Measurements from ENCODE around the gene NPHP4.

The NPHP4 gene

DNA sequence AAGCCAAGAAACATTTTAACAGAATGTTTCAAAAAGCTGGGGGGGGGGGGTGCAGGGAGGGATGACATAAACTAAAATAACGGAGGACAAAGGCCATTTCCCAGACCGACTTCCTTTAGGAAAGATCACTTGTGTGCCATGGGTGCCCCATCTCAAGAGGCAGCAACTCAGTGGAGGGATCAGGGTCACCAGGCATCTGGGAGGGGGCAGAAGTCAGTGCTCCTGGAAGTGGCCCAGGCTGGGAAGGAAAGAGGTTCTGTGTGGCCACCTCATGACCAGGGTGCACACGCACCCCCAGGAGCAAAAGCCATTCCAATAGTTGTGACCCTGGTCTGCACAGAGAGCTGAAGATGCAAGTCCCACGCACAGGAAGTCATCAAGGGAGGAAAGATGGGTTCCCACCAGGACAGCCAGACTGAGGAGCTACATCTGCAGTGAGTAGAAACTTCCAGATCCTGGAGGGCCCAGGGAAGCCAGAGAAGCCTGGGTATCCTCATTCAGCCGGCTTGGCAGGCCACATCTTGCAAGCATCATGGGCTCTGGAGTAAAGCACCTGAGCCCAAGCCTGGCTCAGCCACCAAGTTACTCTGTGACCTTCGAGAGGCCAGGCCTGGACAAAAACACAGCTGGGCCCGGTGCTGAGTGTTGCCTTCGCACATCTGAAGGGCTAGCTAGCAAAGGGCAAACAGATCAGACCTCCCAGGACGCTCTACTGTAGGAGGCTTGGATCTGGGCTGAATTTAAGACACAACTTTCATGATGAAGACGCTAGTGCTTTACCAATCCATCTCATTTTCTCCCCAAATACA lies 36.0 kb downstream of the NPHP4 start:
- H3K9me3 Mint-ChIP-seq: peaks cover 3 to 4% of the 10 kb centered on the region in 2 donors
- peaks cover 12 to 14% of the 10 kb centered on the region in 2 donors for H3K4me1 Mint-ChIP-seq
- DNase-seq (no peak), ATAC-seq (replicated peaks) (no peak)
- no peak overlapping the region for H3K4me3 Mint-ChIP-seq
- peaks cover 9 to 13% of the 10 kb centered on the region in 2 donors for H3K27me3 Mint-ChIP-seq
- H3K27ac Mint-ChIP-seq: no peak overlapping the region
- H3K36me3 Mint-ChIP-seq: peaks cover 47 to 78% of the 10 kb centered on the region in 2 donors

DNA sequence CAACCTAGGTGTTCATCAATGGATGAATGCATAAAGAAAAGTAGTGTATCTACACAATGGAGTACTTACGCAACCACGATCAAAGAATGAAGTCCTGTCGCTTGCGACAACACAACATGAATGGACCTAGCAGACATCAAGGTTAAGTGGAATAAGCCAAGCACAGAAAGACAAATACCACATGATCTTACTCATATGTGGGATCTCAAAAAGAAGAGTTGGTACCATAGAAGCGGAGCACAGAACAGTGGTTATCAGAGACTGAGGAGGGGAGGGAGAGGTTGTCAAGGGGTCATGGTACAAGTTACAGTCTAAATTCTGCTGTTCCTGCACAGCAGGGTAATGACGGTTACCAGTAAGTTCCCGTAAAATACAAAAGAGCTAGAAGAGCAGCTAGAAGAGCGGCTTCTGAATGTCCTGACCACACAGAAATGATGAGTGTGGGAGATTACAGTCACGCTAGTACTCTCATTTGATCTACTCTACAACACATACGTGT lies 36.7 kb downstream of the NPHP4 start:
- Mint-ChIP-seq H3K27ac (no peak overlapping the region), H3K27me3 (peaks cover 9 to 20% of the 10 kb centered on the region in 2 donors), H3K4me3 (no peak overlapping the region), H3K9me3 (peaks cover 3 to 4% of the 10 kb centered on the region in 2 donors), H3K36me3 (peaks cover 48 to 76% of the 10 kb centered on the region in 2 donors), H3K4me1 (peaks cover 14 to 16% of the 10 kb centered on the region in 2 donors)
- ATAC-seq (replicated peaks) (no peak), DNase-seq (no peak)

DNA sequence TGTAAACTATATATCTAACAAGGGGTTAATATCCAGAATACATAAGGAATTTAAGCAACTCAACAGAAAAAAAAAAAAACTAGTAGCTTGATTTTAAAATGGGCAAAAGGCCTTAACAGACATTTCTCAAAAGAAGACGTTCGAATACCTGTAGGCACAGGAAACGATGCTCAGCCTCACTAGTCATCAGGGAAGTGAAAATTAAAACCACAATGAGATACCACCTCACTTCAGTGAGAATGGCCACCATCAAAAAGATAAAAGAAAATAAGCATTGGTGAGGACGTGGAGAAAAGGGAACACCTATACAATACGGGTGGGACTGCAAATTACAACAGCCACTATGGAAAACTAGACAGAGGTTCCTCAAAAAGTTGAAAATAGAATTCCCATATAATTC lies 37.3 kb downstream of the NPHP4 start:
- no peak overlapping the region for H3K27ac Mint-ChIP-seq

DNA sequence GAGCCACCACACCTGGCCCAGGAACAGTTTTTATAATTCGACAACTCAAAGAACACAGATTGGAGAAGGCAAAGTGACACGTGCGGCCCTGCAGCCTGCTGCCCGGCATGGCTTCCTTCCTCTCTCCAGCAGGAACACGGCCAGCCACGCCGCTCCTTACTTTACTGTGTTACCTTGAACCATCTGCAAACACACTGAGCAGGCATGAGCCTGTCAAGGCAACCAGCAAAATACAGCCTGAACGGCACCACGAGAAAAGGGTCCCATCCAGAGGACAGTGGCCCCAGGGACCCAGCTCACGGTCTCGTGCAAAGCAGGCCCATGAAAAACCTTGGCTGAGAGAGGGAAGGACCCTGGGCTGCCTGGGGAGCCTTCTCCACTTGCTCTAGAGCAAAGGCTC lies 38.8 kb downstream of the NPHP4 start:
- Mint-ChIP-seq H3K36me3 (peaks cover 50 to 73% of the 10 kb centered on the region in 2 donors), H3K27ac (no peak overlapping the region), H3K27me3 (peaks cover 15 to 21% of the 10 kb centered on the region in 2 donors), H3K9me3 (peaks cover 3 to 4% of the 10 kb centered on the region in 2 donors), H3K4me3 (no peak overlapping the region), H3K4me1 (peaks cover 14 to 20% of the 10 kb centered on the region in 2 donors)
- DNase-seq (no peak), ATAC-seq (replicated peaks) (no peak)

More for the DNA sequence above, 37.3 kb downstream of the NPHP4 start:
- ATAC-seq (replicated peaks) (peak; percentile 71 to 84), DNase-seq (peak; percentile 11)
- Mint-ChIP-seq H3K36me3 (peaks cover 46 to 72% of the 10 kb centered on the region in 2 donors), H3K4me1 (peaks cover 14 to 18% of the 10 kb centered on the region in 2 donors), H3K27me3 (peaks cover 9 to 21% of the 10 kb centered on the region in 2 donors), H3K9me3 (peaks cover 3 to 4% of the 10 kb centered on the region in 2 donors), H3K4me3 (no peak overlapping the region)

DNA sequence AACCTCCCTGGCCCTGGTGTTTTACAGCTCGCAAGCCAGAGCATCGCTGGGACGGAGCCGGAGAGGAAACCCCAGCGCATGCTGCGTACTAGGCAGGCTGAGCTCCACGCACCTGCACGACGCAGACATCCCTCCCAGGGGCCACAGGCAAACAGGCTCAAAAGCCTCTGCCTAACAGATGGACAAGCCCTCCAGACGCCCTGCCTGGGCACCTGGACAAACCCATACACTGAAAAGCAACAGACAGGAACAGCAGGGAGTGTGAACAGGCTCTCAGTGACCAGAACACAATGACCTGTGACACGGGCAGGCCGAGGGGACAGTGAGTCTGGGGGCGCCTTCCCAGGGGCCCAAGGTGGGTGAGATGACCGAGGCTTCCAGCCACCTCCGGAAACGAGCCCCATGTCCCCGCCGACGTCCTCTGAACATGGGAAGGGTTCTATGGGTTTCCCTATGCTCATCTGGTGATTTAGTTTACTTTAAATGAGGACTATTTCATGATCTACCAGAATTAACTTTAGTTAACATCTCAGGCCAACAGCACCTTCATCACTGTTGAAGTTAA lies 40.3 kb downstream of the NPHP4 start:
- Mint-ChIP-seq H3K27me3 (peaks cover 13 to 21% of the 10 kb centered on the region in 2 donors), H3K9me3 (peaks cover 3 to 4% of the 10 kb centered on the region in 2 donors), H3K4me3 (no peak overlapping the region), H3K4me1 (peaks cover 14 to 20% of the 10 kb centered on the region in 2 donors), H3K36me3 (peaks cover 55 to 79% of the 10 kb centered on the region in 2 donors), H3K27ac (no peak overlapping the region)
- DNase-seq (no peak), ATAC-seq (replicated peaks) (no peak)

DNA sequence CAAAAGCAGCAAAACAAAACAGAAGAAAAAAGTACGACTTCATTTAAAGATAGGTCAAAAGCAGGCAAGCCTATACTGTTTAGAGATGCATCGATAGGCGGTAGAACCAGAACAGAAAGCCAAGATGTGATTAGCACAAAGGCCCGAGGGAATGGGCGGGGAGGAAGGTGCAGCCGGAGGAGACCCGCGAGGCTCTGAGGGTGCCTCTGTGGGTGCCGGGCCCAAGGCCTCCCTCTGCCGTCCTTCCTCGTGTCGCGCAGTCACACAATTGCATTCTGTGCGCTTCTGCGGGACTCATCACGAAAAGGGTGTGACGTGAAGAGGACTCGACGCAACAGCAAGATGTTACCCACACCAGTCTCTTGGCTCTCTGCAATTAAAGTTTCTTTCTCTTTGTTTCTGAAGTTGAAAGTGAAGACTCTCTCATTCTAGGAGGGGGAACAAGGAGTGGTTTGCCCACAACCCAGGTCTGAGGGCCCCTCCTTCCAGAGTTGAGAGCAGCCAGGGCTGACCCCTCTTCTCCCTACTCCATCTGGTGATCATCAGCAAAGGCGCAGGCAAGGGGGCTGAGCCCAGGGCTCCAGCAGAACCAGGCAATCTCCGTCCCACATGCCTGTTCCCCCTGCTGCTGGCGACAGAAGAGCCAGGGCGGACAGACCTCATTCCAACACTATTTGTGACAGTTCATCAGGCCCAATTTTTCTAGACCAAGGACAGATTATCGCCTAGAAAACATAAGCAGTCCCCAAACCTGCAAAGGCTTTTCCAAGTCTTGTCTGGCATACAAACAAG lies 41.0 kb downstream of the NPHP4 start:
- Mint-ChIP-seq H3K9me3 (peaks cover 3 to 4% of the 10 kb centered on the region in 2 donors), H3K4me3 (no peak overlapping the region), H3K36me3 (peaks cover 52 to 76% of the 10 kb centered on the region in 2 donors), H3K27me3 (peaks cover 10 to 19% of the 10 kb centered on the region in 2 donors), H3K27ac (no peak overlapping the region), H3K4me1 (peaks cover 14 to 20% of the 10 kb centered on the region in 2 donors)
- DNase-seq (peak; percentile 7), ATAC-seq (replicated peaks) (peak in 1 of 2 donors; percentile 76)

DNA sequence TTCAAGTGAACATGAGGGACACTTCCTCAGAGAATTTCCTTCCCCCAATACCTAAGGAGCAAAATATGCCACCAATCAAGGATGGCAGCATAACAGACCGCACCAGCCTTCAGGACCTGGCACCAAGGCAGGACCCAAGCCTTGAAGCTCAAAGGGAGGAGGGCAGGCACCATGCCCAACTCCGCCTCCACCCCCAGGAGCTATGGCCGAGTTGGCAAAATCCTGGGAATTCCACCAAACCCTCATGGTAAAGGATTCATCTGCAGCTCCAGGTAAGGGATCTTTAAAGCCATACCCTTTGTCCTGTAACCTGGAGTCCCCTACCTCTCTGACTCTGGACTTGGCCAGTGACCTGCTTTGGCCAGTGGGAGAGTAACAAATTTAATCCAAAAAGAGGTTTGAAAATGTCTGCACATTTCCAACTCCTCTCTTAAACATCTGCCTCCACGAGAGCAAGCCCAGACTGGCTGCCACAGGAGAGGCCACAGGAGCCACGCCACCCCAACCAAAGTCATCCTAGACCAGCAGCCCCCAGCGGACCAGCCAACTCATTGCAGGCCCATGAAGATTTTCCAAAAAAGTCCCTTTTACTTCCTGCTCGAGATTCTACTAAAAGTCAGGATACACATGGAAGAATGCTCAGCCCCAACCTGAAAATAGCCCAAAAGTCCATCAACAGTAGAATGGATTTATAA lies 41.9 kb downstream of the NPHP4 start:
- DNase-seq: no peak

DNA sequence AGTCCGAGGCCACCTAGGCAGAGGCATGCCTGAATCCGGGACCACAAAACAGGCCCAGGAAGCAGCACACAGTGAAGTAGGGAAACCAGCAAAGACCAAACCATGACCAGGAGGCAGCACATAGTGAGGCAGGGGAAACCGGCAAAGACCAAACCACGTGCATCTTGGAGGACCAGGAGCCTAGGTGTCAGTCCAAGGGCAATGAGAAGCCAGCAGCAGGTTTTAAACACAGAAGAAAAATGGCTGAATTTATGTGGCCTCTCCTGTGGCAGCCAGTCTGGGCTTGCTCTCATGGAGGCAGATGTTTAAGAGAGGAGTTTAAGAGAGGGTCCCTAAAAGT lies 42.5 kb downstream of the NPHP4 start:
- Mint-ChIP-seq H3K4me3 (no peak overlapping the region), H3K27me3 (peaks cover 5 to 10% of the 10 kb centered on the region in 2 donors), H3K4me1 (peaks cover 5 to 13% of the 10 kb centered on the region in 2 donors), H3K9me3 (peaks cover 3 to 4% of the 10 kb centered on the region in 2 donors), H3K36me3 (peaks cover 50 to 71% of the 10 kb centered on the region in 2 donors), H3K27ac (no peak overlapping the region)
- DNase-seq (no peak), ATAC-seq (replicated peaks) (no peak)

More for the DNA sequence above, 41.9 kb downstream of the NPHP4 start:
- no peak for ATAC-seq (replicated peaks)
- peaks cover 51 to 73% of the 10 kb centered on the region in 2 donors for H3K36me3 Mint-ChIP-seq
- peaks cover 11 to 17% of the 10 kb centered on the region in 2 donors for H3K4me1 Mint-ChIP-seq
- no peak overlapping the region for H3K27ac Mint-ChIP-seq
- H3K27me3 Mint-ChIP-seq: peaks cover 6 to 11% of the 10 kb centered on the region in 2 donors
- peaks cover 3 to 4% of the 10 kb centered on the region in 2 donors for H3K9me3 Mint-ChIP-seq
- H3K4me3 Mint-ChIP-seq: no peak overlapping the region

DNA sequence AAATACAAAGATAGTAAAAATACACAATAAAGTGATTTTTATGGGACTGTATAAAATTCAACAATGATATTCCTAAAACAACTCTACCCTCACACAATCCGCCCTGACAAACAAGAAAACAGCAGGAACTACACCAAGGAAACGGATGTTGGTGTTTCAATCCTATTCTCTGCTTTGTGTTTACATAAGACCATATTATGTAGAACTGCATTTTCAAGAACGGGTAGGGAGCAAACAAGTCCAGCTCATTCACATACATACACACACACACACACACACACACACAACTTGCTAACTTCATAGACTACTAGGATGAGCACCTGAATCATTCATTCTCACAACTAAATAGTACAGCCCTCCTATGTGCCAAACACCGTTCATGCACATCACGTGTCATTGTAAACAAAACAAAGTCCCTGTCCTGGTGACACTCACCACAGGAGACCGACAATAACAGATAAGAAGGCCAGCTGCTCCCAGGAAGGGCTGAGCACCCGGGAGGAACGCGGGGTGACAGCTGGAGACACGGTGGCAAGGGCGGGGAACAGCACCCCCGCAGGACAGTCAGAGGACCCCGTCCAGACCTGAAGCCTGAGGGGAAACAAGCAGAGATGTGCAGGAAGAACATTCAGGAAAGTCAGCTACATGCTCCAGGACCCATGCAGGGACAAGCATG lies 43.0 kb downstream of the NPHP4 start:
- Mint-ChIP-seq H3K4me1 (peaks cover under 1 to 9% of the 10 kb centered on the region in 2 donors), H3K27ac (no peak overlapping the region), H3K9me3 (no peaks in the 10 kb centered on the region), H3K4me3 (no peak overlapping the region), H3K27me3 (peaks cover 5 to 10% of the 10 kb centered on the region in 2 donors), H3K36me3 (peaks cover 47 to 70% of the 10 kb centered on the region in 2 donors)
- DNase-seq (no peak), ATAC-seq (replicated peaks) (no peak)

DNA sequence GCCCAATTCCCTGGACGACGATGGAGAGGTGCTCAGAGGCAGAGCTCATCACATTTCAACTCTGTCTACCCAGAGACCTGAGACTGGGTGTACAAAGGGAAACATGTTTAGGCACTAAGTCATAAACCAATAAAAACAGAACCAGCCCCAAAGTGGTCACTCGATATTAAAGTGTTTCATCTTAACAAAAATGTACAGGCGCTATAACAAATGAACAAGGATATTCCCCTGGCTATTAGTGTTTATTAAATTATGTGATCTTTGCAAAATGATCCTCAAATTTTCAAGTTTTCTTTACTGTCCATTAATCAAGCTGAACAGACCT lies 43.6 kb downstream of the NPHP4 start:
- DNase-seq: no peak
- peaks cover 5 to 10% of the 10 kb centered on the region in 2 donors for H3K27me3 Mint-ChIP-seq
- H3K9me3 Mint-ChIP-seq: no peaks in the 10 kb centered on the region
- H3K27ac Mint-ChIP-seq: no peak overlapping the region
- H3K4me1 Mint-ChIP-seq: peaks cover 0 to 9% of the 10 kb centered on the region in 2 donors
- ATAC-seq (replicated peaks): no peak
- peaks cover 46 to 69% of the 10 kb centered on the region in 2 donors for H3K36me3 Mint-ChIP-seq
- H3K4me3 Mint-ChIP-seq: no peak overlapping the region

DNA sequence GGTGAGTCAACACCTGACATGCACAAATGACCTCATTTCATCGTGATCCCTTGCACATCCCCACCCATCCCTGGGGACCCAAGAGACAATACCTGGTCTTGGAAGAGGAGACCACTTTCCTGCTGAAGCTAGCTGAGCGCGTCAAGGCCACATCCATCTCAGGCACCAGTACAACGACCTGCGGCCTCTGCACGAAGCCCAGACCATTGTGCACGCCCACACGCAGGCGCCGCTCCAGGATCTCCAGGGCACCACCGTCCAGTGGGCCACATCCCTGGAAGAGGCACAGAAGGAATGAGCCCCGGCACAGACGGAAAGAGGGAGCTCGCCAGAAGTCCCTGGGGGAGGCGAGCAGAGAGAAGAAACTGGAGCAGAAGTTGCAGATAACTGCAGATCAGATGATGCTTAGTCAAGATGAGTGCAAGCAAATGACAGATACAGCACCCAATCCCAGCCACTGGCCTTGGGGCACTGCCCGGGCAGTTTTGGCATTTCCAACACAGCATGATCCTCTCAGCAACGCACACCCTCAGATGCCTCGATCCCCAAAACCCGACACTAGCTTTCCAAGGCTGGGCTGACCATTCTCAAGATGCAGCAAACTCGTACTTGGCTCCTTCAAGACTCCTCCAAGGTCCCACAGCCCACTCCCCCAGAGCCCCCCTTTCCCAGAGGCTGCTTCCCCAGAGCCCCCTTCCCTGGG lies 44.1 kb downstream of the NPHP4 start:
- peaks cover 0 to 9% of the 10 kb centered on the region in 2 donors for H3K4me1 Mint-ChIP-seq
- peaks cover 5 to 10% of the 10 kb centered on the region in 2 donors for H3K27me3 Mint-ChIP-seq
- H3K36me3 Mint-ChIP-seq: peaks cover 43 to 66% of the 10 kb centered on the region in 2 donors
- no peak overlapping the region for H3K4me3 Mint-ChIP-seq
- no peaks in the 10 kb centered on the region for H3K9me3 Mint-ChIP-seq
- H3K27ac Mint-ChIP-seq: peak overlapping the region; percentile 22
- DNase-seq (no peak), ATAC-seq (replicated peaks) (no peak)

DNA sequence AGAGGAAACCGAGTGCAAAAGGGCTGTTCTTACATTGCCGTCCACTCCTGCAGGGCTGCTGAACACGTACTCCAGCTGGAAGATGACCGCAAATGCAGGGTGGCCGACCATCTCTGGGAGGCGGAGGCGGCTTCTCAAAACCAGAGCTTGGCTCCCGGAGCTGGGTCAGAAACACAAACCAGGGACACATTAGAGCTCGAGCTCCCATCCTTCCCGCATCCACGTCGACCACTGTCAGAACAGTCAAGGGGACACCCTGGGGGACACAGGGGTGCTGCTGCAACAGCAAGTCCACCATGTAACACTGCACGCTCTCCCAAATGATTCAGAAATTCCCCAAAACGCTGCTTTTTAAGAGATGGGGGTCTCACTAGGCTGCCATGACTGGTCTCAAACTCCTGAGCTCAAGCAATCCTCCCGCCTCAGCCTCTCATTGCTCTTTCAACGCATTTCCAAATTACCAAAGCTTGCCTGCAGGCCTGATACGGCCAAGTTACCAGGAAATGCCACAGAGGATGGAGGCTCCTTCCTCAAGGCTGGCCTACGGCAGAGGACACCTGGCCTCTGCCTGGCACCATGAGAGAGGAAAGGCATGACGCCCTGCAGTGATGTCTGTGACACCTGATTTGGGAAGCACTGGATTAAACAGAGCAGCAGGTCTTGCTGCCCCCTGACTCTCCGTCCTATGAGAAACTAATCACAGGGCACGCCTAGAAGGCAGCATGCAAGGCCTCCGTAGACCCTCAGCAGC lies 45.0 kb downstream of the NPHP4 start:
- DNase-seq (no peak), ATAC-seq (replicated peaks) (no peak)
- H3K27ac Mint-ChIP-seq: no peak overlapping the region
- peaks cover 0 to 9% of the 10 kb centered on the region in 2 donors for H3K4me1 Mint-ChIP-seq
- H3K4me3 Mint-ChIP-seq: no peak overlapping the region
- H3K27me3 Mint-ChIP-seq: peaks cover 5 to 10% of the 10 kb centered on the region in 2 donors
- H3K9me3 Mint-ChIP-seq: no peaks in the 10 kb centered on the region
- H3K36me3 Mint-ChIP-seq: peaks cover 39 to 60% of the 10 kb centered on the region in 2 donors
